NCI-H226 (cell line): ENCODE results near the gene TRIM39.

Experiments used
- DNase-seq: peaks from one replicate; pipeline ENCODE4 v3.0.0-alpha.2; 2015

The TRIM39 gene

GRCh38 chr6:30328397-30328796 lies 1.7 kb downstream of the TRIM39 start:
- no peak for DNase-seq

GRCh38 chr6:30329331-30329730 lies 2.6 kb downstream of the TRIM39 start:
- DNase-seq, result no peak

- no peak for DNase-seq
Observed at GRCh38 chr6:30331981-30332380, 5.3 kb downstream of the TRIM39 start.

GRCh38 chr6:30334075-30334783 lies 7.5 kb downstream of the TRIM39 start:
- peak; percentile 12 for DNase-seq

- peak; percentile 40 for DNase-seq
Observed at GRCh38 chr6:30340589-30341054, 13.9 kb downstream of the TRIM39 start.

- DNase-seq, result no peak
Observed at GRCh38 chr6:30341218-30341617, 14.5 kb downstream of the TRIM39 start.

GRCh38 chr6:30341728-30342127 lies 15.0 kb downstream of the TRIM39 start:
- no peak for DNase-seq

GRCh38 chr6:30344191-30344867 lies 17.6 kb downstream of the TRIM39 start:
- no peak for DNase-seq

GRCh38 chr6:30344868-30345671 lies 18.3 kb downstream of the TRIM39 start, which contains the start of gene RPP21:
Gene RPP21 (plus strand): TSS chr6:30345156. CDS start chr6:30345172, 16 bp downstream.
- peak; percentile 82 for DNase-seq

GRCh38 chr6:30345852-30346251 lies 19.1 kb downstream of the TRIM39 start:
- peak; percentile 56 for DNase-seq

GRCh38 chr6:30348957-30349356 lies 22.2 kb downstream of the TRIM39 start:
- DNase-seq, result no peak

GRCh38 chr6:30349421-30350177 lies 22.9 kb downstream of the TRIM39 start:
- no peak for DNase-seq

GRCh38 chr6:30350524-30350923 lies 23.8 kb downstream of the TRIM39 start:
- DNase-seq, result no peak

- DNase-seq, result no peak
Observed at GRCh38 chr6:30352550-30352949, 25.8 kb downstream of the TRIM39 start.

GRCh38 chr6:30355281-30355680 lies 28.6 kb downstream of the TRIM39 start:
- no peak for DNase-seq

GRCh38 chr6:30356536-30356935 lies 29.8 kb downstream of the TRIM39 start:
- no peak for DNase-seq

- peak; percentile 51 for DNase-seq
Observed at GRCh38 chr6:30357678-30358540, 31.2 kb downstream of the TRIM39 start.

- no peak for DNase-seq
Observed at GRCh38 chr6:30359276-30359675, 32.5 kb downstream of the TRIM39 start.

- DNase-seq, result no peak
Observed at GRCh38 chr6:30360139-30360538, 33.4 kb downstream of the TRIM39 start.

GRCh38 chr6:30361661-30362060 lies 34.9 kb downstream of the TRIM39 start:
- peak; percentile 75 for DNase-seq

GRCh38 chr6:30363459-30363858 lies 36.7 kb downstream of the TRIM39 start:
- DNase-seq, result no peak

GRCh38 chr6:30364591-30364990 lies 37.9 kb downstream of the TRIM39 start:
- no peak for DNase-seq
